Measurements from ENCODE around the gene CLDN4.
"Not testable (repeated sequence)": the region's sequence is repeated elsewhere in the genome, so short reads cannot be mapped to it uniquely, and the experiment has no call there.

Gene CLDN4

GRCh38 chr7:73841689-73842066 is 10.9 kb downstream of the CLDN4 start:
- no peak for DNase-seq (ENCODE audit: extremely low read depth in 1 of 2, low read depth in 1 of 2)

- peak; percentile 86 to 89 for DNase-seq (ENCODE audit: extremely low read depth in 1 of 2, low read depth in 1 of 2)
Measured at GRCh38 chr7:73842067-73842976, 11.5 kb downstream of the CLDN4 start, which contains the start of gene METTL27. TSS of gene METTL27 (minus strand) at chr7:73842516. CDS start at chr7:73842140, 376 bp downstream.

- no peak for DNase-seq (ENCODE audit: extremely low read depth in 1 of 2, low read depth in 1 of 2)
Measured at GRCh38 chr7:73844131-73844547, 13.3 kb downstream of the CLDN4 start.

GRCh38 chr7:73844848-73845460 is 14.2 kb downstream of the CLDN4 start:
- DNase-seq (ENCODE audit: extremely low read depth in 1 of 2, low read depth in 1 of 2), result no peak

GRCh38 chr7:73845701-73846195 is 15.0 kb downstream of the CLDN4 start:
- DNase-seq (ENCODE audit: extremely low read depth in 1 of 2, low read depth in 1 of 2), result not testable (repeated sequence)

- no peak for DNase-seq (ENCODE audit: extremely low read depth in 1 of 2, low read depth in 1 of 2)
Measured at GRCh38 chr7:73847941-73848723, 17.3 kb downstream of the CLDN4 start.

GRCh38 chr7:73850781-73851207 is 20.0 kb downstream of the CLDN4 start:
- no peak for DNase-seq (ENCODE audit: extremely low read depth in 1 of 2, low read depth in 1 of 2)

- DNase-seq (ENCODE audit: extremely low read depth in 1 of 2, low read depth in 1 of 2), result peak in 1 of 2 donors; percentile 32
Measured at GRCh38 chr7:73851410-73852338, 20.9 kb downstream of the CLDN4 start.

GRCh38 chr7:73852500-73852899 is 21.7 kb downstream of the CLDN4 start:
- DNase-seq (ENCODE audit: extremely low read depth in 1 of 2, low read depth in 1 of 2), result no peak

GRCh38 chr7:73856941-73857340 is 26.1 kb downstream of the CLDN4 start:
- DNase-seq (ENCODE audit: extremely low read depth in 1 of 2, low read depth in 1 of 2), result no peak

- no peak for DNase-seq (ENCODE audit: extremely low read depth in 1 of 2, low read depth in 1 of 2)
Measured at GRCh38 chr7:73858807-73859206, 28.0 kb downstream of the CLDN4 start.

- DNase-seq (ENCODE audit: extremely low read depth in 1 of 2, low read depth in 1 of 2), result no peak
Measured at GRCh38 chr7:73860859-73861258, 30.1 kb downstream of the CLDN4 start, which contains the start of gene TMEM270. TSS of gene TMEM270 (plus strand) at chr7:73861159. CDS start at chr7:73861195, 36 bp downstream.

GRCh38 chr7:73861305-73861704 is 30.5 kb downstream of the CLDN4 start:
- DNase-seq (ENCODE audit: extremely low read depth in 1 of 2, low read depth in 1 of 2), result no peak

GRCh38 chr7:73864981-73865711 is 34.4 kb downstream of the CLDN4 start:
- no peak for DNase-seq (ENCODE audit: extremely low read depth in 1 of 2, low read depth in 1 of 2)

GRCh38 chr7:73865738-73866445 is 35.1 kb downstream of the CLDN4 start:
- DNase-seq (ENCODE audit: extremely low read depth in 1 of 2, low read depth in 1 of 2), result no peak

GRCh38 chr7:73866446-73866767 is 35.6 kb downstream of the CLDN4 start:
- no peak for DNase-seq (ENCODE audit: extremely low read depth in 1 of 2, low read depth in 1 of 2)

GRCh38 chr7:73869011-73869798 is 38.4 kb downstream of the CLDN4 start:
- no peak for DNase-seq (ENCODE audit: extremely low read depth in 1 of 2, low read depth in 1 of 2)

GRCh38 chr7:73870041-73870492 is 39.3 kb downstream of the CLDN4 start:
- no peak for DNase-seq (ENCODE audit: extremely low read depth in 1 of 2, low read depth in 1 of 2)
